GM12878 (cell line): ENCODE data around the gene IREB2. TPM values are rescaled to one million over a fixed set of nuclear protein-coding genes. Genes with fewer than 3 reads are reported as not detected.

Source experiments
- IKZF1 ChIP-seq: fragments of 450-650 bp; conservative IDR thresholded peaks from 2 replicates; pipeline ENCODE4 v1.6.1; 2017; ENCODE audit warnings: antibody characterized with exemption, mild to moderate bottlenecking
- IRF4 ChIP-seq: IDR thresholded peaks from 2 replicates; pipeline ENCODE4 v1.6.1; 2011; ENCODE audit warnings: low read depth, low read length
- SIX5 ChIP-seq: IDR thresholded peaks from 2 replicates; pipeline ENCODE4 v1.6.1; 2011; ENCODE audit warnings: mild to moderate bottlenecking, low read depth, low read length, moderate library complexity; ENCODE audit not compliant: severe bottlenecking
- TAF1 ChIP-seq: IDR thresholded peaks from 2 replicates; pipeline ENCODE4 v1.6.1; 2011; ENCODE audit warnings: mild to moderate bottlenecking, low read depth, low read length, borderline replicate concordance
- TARDBP ChIP-seq: IDR thresholded peaks from 2 replicates; pipeline ENCODE4 v1.6.1; 2016; ENCODE audit warnings: borderline replicate concordance
- ZNF217 ChIP-seq: fragments of 450-650 bp; IDR thresholded peaks from 2 replicates; pipeline ENCODE4 v1.6.1; 2017; ENCODE audit warnings: antibody characterized with exemption, mild to moderate bottlenecking
- polyA plus RNA-seq, 11 experiments: library from polyadenylated mRNA; depleted of rRNA in 4 of 11; unstranded in 6 of 11; stranded (reverse) in 5 of 11; fragments of >200 nt; fragmentation: Nextera tagmentation in 4 of 11; fragmentation: Illumina TruSeq in 1 of 11; extraction: Ambion mirVana in 4 of 11; extraction: Trizol in 1 of 11; gene quantifications; 1 replicate in 1 of 11; 2 replicates in 10 of 11; pipeline versions ENCODE4 v1.2.1 to v1.2.3, GENCODE V29; 2011 to 2016; ENCODE audit warnings: inconsistent platforms in 2 of 11, missing spikeins in 2 of 11, low read depth in 1 of 11
- total RNA-seq, 4 experiments: library from RNA; depleted of rRNA in 3 of 4; stranded (reverse); fragments of >200 nt in 3 of 4; fragmentation: Illumina TruSeq in 1 of 4; extraction: Trizol in 1 of 4; gene quantifications; 2 replicates each; pipeline versions ENCODE4 v1.2.1 to v1.2.3, GENCODE V29; 2013 to 2021
- TF ChIP-seq, protein P1 (sequence below): fragments of 450-650 bp; IDR thresholded peaks from 2 replicates; pipeline ENCODE4 v1.6.1; 2017; ENCODE audit warnings: mild to moderate bottlenecking
- TF ChIP-seq, protein P2 (sequence below): fragments of 450-650 bp; IDR thresholded peaks from 2 replicates; pipeline ENCODE4 v1.6.1; 2018; ENCODE audit warnings: borderline replicate concordance, mild to moderate bottlenecking; ENCODE audit not compliant: partially characterized antibody

Gene IREB2
- total and polyA plus RNA-seq, 10 of the 15 experiments (the other 5 are each of a cell fraction or from before 2014, with no cell fraction given): 13.0 to 52.4 (median 24.4) TPM

DNA sequence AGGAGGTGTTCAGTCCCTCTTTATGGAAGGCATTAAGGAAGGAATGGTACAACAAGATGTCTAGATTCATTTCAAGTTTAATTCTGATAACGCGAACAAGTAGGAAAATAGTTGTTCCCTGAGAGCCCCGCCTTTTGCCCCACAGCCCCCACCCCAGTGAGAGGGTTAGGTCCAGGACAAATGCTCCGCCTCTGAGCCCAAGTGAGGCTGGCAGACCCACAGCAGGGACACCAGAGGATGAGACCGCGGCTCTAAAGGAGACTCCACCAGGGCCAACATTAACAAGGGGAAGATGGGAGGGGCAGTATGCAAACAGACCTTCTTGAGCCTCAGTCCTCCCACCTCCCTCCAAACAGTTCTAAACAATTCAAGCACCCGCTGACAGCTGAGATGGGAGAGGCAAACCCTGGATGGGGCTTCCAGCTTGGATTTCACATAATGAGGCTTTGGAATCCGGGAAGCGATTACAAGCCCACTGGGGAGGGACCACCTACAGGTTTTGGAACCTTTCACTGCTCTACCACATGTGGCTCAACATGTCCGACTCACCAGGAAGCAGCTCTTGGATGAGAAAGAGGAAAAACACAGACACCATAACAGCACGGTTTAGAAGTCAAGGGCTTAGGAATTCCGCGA is 42.9 kb upstream of the IREB2 start (continued):
- TF ChIP-seq IRF4 (no peak), IKZF1 (no peak), ZNF217 (no peak), SIX5 (no peak), TARDBP (no peak), TAF1 (no peak)
- TF ChIP-seq, protein P1, sequence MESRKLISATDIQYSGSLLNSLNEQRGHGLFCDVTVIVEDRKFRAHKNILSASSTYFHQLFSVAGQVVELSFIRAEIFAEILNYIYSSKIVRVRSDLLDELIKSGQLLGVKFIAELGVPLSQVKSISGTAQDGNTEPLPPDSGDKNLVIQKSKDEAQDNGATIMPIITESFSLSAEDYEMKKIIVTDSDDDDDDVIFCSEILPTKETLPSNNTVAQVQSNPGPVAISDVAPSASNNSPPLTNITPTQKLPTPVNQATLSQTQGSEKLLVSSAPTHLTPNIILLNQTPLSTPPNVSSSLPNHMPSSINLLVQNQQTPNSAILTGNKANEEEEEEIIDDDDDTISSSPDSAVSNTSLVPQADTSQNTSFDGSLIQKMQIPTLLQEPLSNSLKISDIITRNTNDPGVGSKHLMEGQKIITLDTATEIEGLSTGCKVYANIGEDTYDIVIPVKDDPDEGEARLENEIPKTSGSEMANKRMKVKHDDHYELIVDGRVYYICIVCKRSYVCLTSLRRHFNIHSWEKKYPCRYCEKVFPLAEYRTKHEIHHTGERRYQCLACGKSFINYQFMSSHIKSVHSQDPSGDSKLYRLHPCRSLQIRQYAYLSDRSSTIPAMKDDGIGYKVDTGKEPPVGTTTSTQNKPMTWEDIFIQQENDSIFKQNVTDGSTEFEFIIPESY: no peak
- TF ChIP-seq, protein P2, sequence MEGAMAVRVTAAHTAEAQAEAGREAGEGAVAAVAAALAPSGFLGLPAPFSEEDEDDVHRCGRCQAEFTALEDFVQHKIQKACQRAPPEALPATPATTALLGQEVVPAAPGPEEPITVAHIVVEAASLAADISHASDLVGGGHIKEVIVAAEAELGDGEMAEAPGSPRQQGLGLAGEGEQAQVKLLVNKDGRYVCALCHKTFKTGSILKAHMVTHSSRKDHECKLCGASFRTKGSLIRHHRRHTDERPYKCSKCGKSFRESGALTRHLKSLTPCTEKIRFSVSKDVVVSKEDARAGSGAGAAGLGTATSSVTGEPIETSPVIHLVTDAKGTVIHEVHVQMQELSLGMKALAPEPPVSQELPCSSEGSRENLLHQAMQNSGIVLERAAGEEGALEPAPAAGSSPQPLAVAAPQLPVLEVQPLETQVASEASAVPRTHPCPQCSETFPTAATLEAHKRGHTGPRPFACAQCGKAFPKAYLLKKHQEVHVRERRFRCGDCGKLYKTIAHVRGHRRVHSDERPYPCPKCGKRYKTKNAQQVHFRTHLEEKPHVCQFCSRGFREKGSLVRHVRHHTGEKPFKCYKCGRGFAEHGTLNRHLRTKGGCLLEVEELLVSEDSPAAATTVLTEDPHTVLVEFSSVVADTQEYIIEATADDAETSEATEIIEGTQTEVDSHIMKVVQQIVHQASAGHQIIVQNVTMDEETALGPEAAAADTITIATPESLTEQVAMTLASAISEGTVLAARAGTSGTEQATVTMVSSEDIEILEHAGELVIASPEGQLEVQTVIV: no peak
